Hepatocyte (in vitro differentiated cells): ENCODE measurements around the gene LIPT1.

Source experiments
- CTCF ChIP-seq: fragments of 200-600 bp; sonication (generic); IDR thresholded peaks from 2 replicates; pipeline ENCODE4 v1.5.1; 2016; ENCODE audit warnings: antibody characterized with exemption, mild to moderate bottlenecking; ENCODE audit not compliant: poor library complexity
- EZH2 ChIP-seq: fragments of 200-600 bp; sonication (generic); IDR thresholded peaks from 2 replicates; pipeline ENCODE4 v1.6.1; 2016; ENCODE audit warnings: antibody characterized with exemption, mild to moderate bottlenecking, borderline replicate concordance
- EZH2phosphoT487 ChIP-seq: fragments of 200-600 bp; sonication (generic); IDR thresholded peaks from one replicate; pipeline ENCODE4 v1.6.1; 2018; ENCODE audit warnings: antibody characterized with exemption, mild to moderate bottlenecking, low read depth, moderate library complexity; ENCODE audit not compliant: unreplicated experiment, severe bottlenecking

- no peak for TF ChIP-seq EZH2phosphoT487
- TF ChIP-seq CTCF: no peak
- no peak for TF ChIP-seq EZH2
These were observed 4.1 kb upstream of the LIPT1 start for GRCh38 chr2:99150706-99151105.
